ENCODE data around the gene ADGRB3.

ADGRB3 gene

GRCh38 chr6:69012211-69012610 lies 377.1 kb downstream of the ADGRB3 start:
- no peak for FAIRE-seq
- no peak for DNase-seq (ENCODE audit: insufficient read length, low spot score)

- FAIRE-seq (no peak), DNase-seq (ENCODE audit: insufficient read length, low spot score) (no peak)
Measured at GRCh38 chr6:69012876-69013275, 377.8 kb downstream of the ADGRB3 start.

DNA sequence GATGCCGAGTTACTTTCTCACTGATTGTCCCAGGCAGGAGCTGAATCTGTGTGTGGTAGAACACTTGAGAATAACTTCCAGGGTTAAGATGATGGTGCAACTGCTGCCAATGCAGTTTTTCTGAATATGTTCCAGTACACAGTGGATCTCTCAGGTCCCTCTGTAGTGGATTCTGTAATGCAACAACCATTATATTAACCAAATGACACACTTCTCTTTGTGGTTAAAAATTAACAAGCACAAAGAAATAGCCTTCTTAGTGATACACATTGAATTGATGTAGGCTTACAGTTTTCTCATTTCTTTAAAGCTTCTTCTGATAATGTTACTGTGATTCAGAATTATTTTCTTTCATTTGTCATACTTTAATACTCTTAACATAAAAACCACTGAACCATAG lies 383.8 kb downstream of the ADGRB3 start:
- no peak for DNase-seq (ENCODE audit: insufficient read length, low spot score)
- no peak for FAIRE-seq

DNA sequence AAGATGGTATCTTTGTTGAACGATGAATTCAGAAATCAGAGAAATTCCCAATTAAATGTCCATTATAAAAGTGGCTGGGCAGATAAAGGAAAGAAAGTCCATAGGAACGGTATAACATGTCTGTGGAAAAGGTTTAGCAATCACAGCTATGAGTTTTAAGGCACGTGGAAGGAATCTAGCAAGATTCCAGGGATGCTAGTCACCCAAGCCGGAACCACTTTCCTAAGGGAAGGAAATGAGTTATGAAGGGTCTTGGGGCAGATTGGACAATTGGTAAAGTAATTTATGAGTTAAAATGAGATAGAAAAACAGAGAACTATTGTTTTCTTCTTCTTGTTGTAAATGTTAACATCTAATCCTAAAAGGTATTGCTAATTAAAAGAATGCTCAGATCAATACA lies 384.8 kb downstream of the ADGRB3 start:
- DNase-seq (ENCODE audit: insufficient read length, low spot score) (no peak), FAIRE-seq (no peak)

DNA sequence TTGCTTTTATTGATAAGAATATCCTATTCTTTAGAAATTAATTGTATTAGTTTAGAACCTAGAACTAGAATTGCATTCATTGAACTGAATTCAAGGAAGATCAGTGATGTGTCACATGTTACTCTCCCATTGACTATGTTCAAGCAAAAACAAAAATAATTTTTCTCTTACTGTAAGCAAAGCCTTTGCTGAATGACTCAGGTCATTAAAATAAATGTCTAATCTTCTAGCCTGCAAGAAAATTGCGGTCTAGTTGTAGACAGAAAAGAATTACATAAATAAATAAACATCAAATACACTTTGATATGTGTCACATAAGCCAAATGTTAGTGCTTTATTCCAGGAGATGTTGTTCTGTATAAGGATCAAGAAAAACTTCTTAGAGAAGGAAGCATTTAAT lies 387.9 kb downstream of the ADGRB3 start:
- FAIRE-seq (no peak), DNase-seq (ENCODE audit: insufficient read length, low spot score) (no peak)

DNA sequence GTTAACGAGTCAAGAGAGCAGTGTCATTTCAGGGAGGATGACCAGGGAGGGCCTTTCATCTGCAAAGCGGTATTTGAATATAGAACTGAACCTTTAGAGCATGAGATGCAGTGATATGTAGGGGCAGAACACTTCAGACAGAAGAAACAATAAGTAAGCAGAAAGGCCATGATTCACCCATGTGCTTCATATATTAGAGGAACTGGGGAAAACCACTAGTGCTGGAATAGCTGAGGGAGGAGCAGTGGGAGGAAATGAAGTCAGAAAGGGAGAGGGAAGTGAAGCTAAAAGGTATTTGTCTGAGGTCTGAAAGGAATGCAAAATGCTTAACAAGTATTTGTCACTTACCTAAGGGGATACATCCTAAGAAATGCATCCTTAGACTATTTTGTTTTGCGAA lies 391.2 kb downstream of the ADGRB3 start:
- no peak for DNase-seq (ENCODE audit: insufficient read length, low spot score)
- FAIRE-seq = peak; percentile 36

GRCh38 chr6:69026715-69027114 lies 391.6 kb downstream of the ADGRB3 start:
- FAIRE-seq = no peak
- DNase-seq (ENCODE audit: insufficient read length, low spot score) = no peak

DNA sequence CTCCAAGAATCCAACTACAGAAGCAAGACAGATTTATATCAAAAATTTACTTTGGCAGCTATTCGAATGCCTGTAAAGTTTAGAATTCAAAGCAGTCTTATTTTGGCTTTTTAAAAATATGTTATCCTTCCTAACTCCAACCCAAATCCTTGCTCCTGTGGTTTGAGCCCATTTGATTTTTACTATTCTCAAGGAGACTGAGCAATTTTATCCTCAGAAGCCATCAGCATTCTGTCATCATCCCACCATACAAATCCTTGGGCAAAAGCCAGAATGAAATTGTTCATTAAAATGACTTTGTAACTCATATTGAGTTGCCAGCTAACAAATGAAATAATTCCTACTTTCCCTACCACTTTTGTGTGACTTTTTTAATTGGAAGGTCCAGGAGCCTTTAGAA lies 392.8 kb downstream of the ADGRB3 start:
- DNase-seq (ENCODE audit: insufficient read length, low spot score) (no peak), FAIRE-seq (no peak)

- FAIRE-seq = no peak
- DNase-seq (ENCODE audit: insufficient read length, low spot score) = no peak
Measured at GRCh38 chr6:69038841-69039240, 403.8 kb downstream of the ADGRB3 start.

DNA sequence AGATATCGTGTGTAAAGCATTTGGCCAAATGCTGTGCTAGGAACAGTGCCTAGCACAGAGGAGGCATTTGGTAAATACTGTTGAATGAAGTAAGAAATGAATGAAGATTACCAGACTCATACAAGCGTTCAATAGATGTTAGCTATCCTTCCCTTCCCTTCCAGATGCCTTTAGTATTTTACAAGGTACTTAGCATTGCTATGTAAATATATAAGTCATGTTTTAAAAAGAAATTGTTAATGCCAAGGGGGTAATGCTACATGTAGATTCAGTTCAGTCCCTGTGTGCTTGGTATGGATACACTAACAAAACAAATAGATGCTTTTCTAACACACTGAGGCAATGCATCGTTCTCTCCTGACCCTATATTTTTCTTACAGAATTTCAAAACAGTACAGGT lies 407.2 kb downstream of the ADGRB3 start:
- DNase-seq (ENCODE audit: insufficient read length, low spot score) = no peak
- FAIRE-seq = no peak

DNA sequence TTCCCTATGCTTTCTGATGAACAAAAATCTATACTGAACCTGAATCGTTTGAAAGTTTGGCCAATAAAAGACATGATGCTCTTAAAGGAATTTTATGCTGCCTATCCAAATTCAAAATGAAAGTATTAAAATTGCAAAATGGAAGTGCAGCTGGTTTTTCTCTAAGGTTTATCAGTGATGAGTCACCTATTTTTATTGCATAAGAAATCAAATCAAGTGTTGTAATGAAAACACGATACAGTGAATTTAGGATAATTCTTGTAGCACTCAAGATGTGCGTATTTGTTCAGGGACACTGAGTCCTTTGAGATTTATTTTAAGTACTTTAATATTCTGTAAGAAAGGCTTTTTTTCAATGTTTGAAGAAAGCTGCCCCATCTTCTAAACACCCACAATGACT lies 409.5 kb downstream of the ADGRB3 start:
- DNase-seq (ENCODE audit: insufficient read length, low spot score) (no peak), FAIRE-seq (no peak)

- no peak for DNase-seq (ENCODE audit: insufficient read length, low spot score)
- FAIRE-seq = no peak
Measured at GRCh38 chr6:69059413-69059812, 424.3 kb downstream of the ADGRB3 start.

- DNase-seq (ENCODE audit: insufficient read length, low spot score) = no peak
- no peak for FAIRE-seq
Measured at GRCh38 chr6:69061066-69061465, 426.0 kb downstream of the ADGRB3 start.

DNA sequence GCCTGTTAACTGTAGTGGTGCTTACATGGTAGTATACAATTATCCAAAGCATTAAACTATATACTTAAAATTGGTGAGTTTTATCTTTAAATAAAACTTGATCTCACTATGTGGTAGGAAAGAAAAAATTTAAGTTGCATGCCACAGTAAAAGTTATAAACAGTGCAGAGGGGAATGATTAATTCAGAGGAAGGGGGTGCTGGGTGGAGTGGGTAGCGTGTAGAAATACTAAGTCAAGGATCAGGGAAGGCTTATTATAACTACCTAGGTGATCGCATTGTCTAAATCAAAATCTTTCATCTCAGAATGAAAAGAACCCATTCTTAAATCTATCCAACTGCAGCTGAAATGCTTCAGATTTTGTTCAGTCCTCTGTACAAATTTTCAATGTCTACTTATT lies 428.3 kb downstream of the ADGRB3 start:
- FAIRE-seq = no peak
- DNase-seq (ENCODE audit: insufficient read length, low spot score) = no peak

GRCh38 chr6:69064226-69064625 lies 429.1 kb downstream of the ADGRB3 start:
- no peak for FAIRE-seq
- no peak for DNase-seq (ENCODE audit: insufficient read length, low spot score)

DNA sequence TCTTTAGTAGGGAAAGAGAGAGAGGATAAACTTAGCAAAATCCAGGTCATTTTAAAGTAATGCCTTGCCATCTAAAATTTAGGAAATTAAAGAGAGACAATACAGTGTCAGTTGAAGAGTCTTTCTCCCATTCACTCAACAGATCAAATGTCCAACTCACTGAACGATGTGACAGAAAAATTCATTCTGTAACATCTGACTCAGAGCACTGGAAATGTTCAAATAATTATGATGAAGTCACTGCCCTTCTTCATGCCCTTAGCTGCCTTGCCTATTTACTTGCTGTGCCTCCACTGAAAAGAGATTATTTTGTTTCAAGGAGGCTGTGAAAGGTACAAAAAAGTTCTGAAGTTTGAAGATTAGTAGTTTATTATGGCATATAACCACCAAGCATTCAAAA lies 434.8 kb downstream of the ADGRB3 start:
- DNase-seq (ENCODE audit: insufficient read length, low spot score) (no peak), FAIRE-seq (no peak)

- FAIRE-seq (no peak), DNase-seq (ENCODE audit: insufficient read length, low spot score) (no peak)
Measured at GRCh38 chr6:69072796-69073195, 437.7 kb downstream of the ADGRB3 start.

DNA sequence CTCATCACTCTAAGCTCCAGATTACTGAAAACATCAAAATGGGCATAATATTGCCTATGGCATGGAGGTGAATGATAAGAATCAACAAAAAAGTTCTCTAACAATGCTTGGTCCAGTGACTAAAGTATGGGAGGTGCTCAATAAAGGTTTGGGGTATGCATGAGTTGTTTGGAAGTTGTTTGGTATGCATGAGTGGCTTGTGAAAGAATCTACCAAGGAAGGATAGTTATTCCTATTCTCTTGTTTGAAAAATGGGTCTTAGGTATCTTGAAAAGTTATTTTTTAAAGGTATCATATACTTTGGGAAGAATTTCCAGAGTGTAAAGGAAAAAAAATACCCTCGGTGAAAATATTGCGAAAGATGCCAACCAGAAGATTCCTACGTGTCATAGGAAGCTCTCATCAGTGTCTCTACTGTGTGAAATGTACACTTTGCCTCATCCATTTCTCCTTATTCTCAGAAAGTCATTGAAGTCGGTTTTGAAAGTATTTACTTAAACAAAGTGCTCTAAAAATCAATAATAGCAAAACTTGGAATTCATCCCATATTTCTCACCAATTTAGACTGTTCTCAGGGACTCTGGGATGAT lies 449.8 kb downstream of the ADGRB3 start:
- no peak for DNase-seq (ENCODE audit: insufficient read length, low spot score)

GRCh38 chr6:69086689-69087088 lies 451.6 kb downstream of the ADGRB3 start:
- DNase-seq (ENCODE audit: insufficient read length, low spot score) (no peak), FAIRE-seq (no peak)

More for the DNA sequence above, 449.8 kb downstream of the ADGRB3 start:
- FAIRE-seq = no peak

GRCh38 chr6:69089539-69089938 lies 454.5 kb downstream of the ADGRB3 start:
- DNase-seq (ENCODE audit: insufficient read length, low spot score) = no peak
- no peak for FAIRE-seq

DNA sequence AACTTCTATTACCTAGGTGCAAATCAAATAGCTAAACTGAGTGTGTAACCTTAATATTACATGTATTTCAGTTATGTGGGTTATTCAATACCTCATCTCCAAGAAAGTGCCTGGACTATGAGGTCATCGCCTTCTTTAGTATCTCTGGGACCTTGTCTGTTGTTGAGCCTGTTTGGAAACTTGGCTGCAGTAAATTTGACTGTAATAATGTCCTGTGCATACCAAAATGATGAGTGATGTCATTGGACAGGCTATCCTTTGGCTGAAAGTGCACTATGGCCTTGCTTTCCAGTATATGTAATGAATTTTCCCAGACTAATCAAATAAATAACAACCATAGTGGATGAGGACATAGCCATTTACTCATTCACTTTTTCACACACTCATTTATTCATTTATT lies 455.1 kb downstream of the ADGRB3 start:
- DNase-seq (ENCODE audit: insufficient read length, low spot score) = peak; percentile 14
- no peak for FAIRE-seq

DNA sequence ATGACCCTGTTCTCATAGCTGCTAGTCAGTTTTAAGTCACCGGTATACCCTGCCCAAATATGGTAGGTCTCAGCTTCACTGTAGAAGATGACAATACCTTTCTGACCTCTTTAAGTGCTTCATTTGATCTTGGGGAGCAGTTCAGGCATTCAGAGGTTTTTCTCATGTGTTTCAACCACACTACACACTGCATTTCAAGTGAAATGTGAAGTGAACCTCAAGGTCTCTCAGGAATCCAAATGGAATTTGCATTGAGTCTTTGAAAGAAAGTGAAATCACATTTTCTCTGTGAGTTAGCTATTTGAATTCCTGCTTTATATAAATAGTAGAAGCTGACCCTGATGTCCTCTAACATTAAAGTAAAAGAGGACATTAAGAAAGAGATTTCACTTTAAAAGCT lies 461.6 kb downstream of the ADGRB3 start:
- FAIRE-seq (no peak), DNase-seq (ENCODE audit: insufficient read length, low spot score) (no peak)

DNA sequence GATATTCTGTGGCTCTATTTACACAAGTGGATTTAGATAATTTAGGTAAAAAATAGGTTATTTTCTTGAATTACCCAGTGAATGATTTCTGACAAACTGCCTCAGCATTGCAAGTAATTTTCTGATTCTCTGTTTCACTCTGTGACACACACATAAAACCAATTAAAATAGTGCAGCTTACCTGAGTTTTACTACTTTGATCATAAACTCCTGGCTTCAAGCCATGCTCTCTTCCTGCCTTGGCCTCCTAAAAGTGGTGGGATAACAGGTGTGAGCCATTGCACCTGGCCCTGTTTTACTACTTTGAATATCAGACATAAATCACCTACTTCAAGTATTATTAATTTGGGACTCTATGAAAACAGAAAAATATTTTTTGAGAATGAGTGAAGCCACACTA lies 462.9 kb downstream of the ADGRB3 start:
- no peak for FAIRE-seq
- no peak for DNase-seq (ENCODE audit: insufficient read length, low spot score)

All from HTR-8/SVneo (cell line).